MG63 (cell line): ENCODE measurements around the gene GASK1B. TPM values are rescaled to one million over a fixed set of nuclear protein-coding genes. Genes with fewer than 3 reads are reported as not detected.

Source experiments
- total RNA-seq: library from RNA; depleted of rRNA; stranded (reverse); fragments of >200 nt; shearing (Covaris generic); gene quantifications from 2 replicates; pipeline ENCODE4 v1.2.3, GENCODE V29; 2014; ENCODE audit warnings: low replicate concordance; rRNA removed

GASK1B gene
- total RNA-seq, 1 experiment from 2014 or later: 2.0 TPM

Other genes starting within 250 kb of the GASK1B start
- 1.7 and 3.9 TPM in 2 replicates for gene TMEM144, start 37.5 kb upstream of the GASK1B start, total RNA-seq